Stomach (tissue), 9 donors: ENCODE results near the gene DMKN. TPM values are rescaled to one million over a fixed set of nuclear protein-coding genes. Genes with fewer than 3 reads are reported as not detected.

Source experiments
- DNase-seq, 2 donors: peaks; one replicate each; pipeline versions ENCODE4 v3.0.0 to v3.0.0-alpha.2; 2013 to 2019
- H3K27ac ChIP-seq, 5 donors: fragments of 200-600 bp in 4 of 5; sonication (generic) in 4 of 5; one replicate each; pipeline ENCODE4 v1.5.1; 2013 to 2019; ENCODE audit warnings: mild to moderate bottlenecking in 1 of 5, moderate library complexity in 1 of 5
- H3K27me3 ChIP-seq, 3 donors: fragments of 200-600 bp; sonication (generic); one replicate each; pipeline ENCODE4 v1.5.1; 2017 to 2019; ENCODE audit warnings: mixed run types in 1 of 3
- H3K36me3 ChIP-seq, 4 donors: fragments of 200-600 bp; sonication (generic); 1 replicate in 3 of 4; 2 replicates in 1 of 4; pipeline ENCODE4 v1.5.1; 2016 to 2019
- H3K4me1 ChIP-seq, 4 donors: fragments of 200-600 bp; sonication (generic); one replicate each; pipeline ENCODE4 v1.5.1; 2016 to 2019
- H3K4me3 ChIP-seq, 4 donors: fragments of 200-600 bp; sonication (generic) in 3 of 4; one replicate each; pipeline ENCODE4 v1.5.1; 2016 to 2019; ENCODE audit warnings: mild to moderate bottlenecking in 1 of 4
- H3K9me3 ChIP-seq, 4 donors: fragments of 200-600 bp; sonication (generic); one replicate each; pipeline ENCODE4 v1.5.1; 2016 to 2019
- EP300 ChIP-seq: sonication (generic); formaldehyde crosslinking; IDR thresholded peaks from one replicate; pipeline ENCODE4 v1.6.1; 2017; ENCODE audit warnings: antibody characterized with exemption
- POLR2A ChIP-seq, 4 donors: fragments of 450-650 bp; IDR thresholded peaks; one replicate each; pipeline ENCODE4 v1.6.1; 2016; ENCODE audit warnings: antibody characterized with exemption in 4 of 4, control low read depth in 2 of 4, mild to moderate bottlenecking in 1 of 4, moderate library complexity in 1 of 4
- POLR2AphosphoS5 ChIP-seq, 3 donors: sonication (generic); formaldehyde crosslinking; IDR thresholded peaks; one replicate each; pipeline ENCODE4 v1.6.1; 2016; ENCODE audit warnings: antibody characterized with exemption in 3 of 3
- WGBS, 5 donors: extraction: QIAGEN DNeasy Blood & Tissue Kit in 3 of 5; methylation state at CpG; one replicate each; pipeline versions ENCODE4 v1.1.5 to v1.1.7; 2013 to 2018; 5-methylcytosine and 5-hydroxymethylcytosine counted together
- intact Hi-C: fragments of 100-400 bp; cut with DNase I; formaldehyde crosslinking; loops from one replicate; pipeline ENCODE4 v1.15.1; 2023; ENCODE audit warnings: low total_unique reads
- polyA plus RNA-seq, 3 donors: library from polyadenylated mRNA; stranded (reverse); fragments of 200-250 nt; gene quantifications; one replicate each; pipeline ENCODE4 v1.2.3, GENCODE V29; 2013
- total RNA-seq, 5 donors: library from RNA; depleted of rRNA; stranded (reverse); fragments of >200 nt; gene quantifications; one replicate each; pipeline versions ENCODE4 v1.1.0 to v1.2.3, GENCODE V29; 2014 to 2016
- TF ChIP-seq, protein P1 (sequence below), 7 experiments: fragments of 450-650 bp in 4 of 7; fragments of 200-600 bp in 3 of 7; sonication (generic) in 3 of 7; IDR thresholded peaks; one replicate each; pipeline ENCODE4 v1.5.1; 2016 to 2019; ENCODE audit warnings: antibody characterized with exemption in 7 of 7, control low read depth in 2 of 7, mild to moderate bottlenecking in 1 of 7
- donor health status: healthy with polysubstance abuse.
- donor health status: Bipolar disorder and iron deficiency.
- donor health status: healthy.

The DMKN gene
- total and polyA plus RNA-seq, 8 donors: 4.9 to 139 (median 36.9) TPM; not detected in 1

DNA sequence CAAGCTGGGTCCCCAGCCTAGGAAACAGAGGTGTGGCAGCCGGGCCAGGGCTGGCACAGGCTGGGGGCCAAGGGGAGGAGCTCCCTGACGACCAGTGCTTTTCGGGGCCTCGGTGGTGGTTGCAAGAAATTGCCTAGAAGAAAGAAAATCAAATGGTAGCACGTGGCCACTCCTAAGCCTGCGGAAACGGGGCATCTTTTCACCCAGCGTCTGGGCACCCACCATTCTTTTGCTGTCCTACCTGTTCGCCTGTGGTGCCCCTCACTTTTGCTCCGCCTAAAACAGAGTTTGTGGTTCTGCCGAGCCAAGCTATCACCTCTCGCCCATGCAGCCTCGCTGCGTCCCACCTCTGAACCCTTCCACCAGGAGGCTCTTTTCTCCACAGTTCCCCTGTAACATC lies 16.0 kb downstream of the DMKN start:
- intact Hi-C loops: no loop called here
- TF ChIP-seq, protein P1, sequence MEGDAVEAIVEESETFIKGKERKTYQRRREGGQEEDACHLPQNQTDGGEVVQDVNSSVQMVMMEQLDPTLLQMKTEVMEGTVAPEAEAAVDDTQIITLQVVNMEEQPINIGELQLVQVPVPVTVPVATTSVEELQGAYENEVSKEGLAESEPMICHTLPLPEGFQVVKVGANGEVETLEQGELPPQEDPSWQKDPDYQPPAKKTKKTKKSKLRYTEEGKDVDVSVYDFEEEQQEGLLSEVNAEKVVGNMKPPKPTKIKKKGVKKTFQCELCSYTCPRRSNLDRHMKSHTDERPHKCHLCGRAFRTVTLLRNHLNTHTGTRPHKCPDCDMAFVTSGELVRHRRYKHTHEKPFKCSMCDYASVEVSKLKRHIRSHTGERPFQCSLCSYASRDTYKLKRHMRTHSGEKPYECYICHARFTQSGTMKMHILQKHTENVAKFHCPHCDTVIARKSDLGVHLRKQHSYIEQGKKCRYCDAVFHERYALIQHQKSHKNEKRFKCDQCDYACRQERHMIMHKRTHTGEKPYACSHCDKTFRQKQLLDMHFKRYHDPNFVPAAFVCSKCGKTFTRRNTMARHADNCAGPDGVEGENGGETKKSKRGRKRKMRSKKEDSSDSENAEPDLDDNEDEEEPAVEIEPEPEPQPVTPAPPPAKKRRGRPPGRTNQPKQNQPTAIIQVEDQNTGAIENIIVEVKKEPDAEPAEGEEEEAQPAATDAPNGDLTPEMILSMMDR (IDR thresholded peaks at IDR 0.05): no peak
- no peak for TF ChIP-seq EP300
- WGBS, 5 donors: 63 to 74% (median 68%) methylated on average over 14 of the region's 14 CpGs
- Histone ChIP-seq H3K4me3 (no peak overlapping the region), H3K9me3 (no peaks in the 10 kb centered on the region), H3K4me1 (peaks cover 0 to 10% (median 8%) of the 10 kb centered on the region in 4 donors), H3K27ac (no peak overlapping the region), H3K36me3 (peaks cover 0 to 11% (median 0%) of the 10 kb centered on the region in 4 donors), H3K27me3 (peaks cover 0 to 20% (median 0%) of the 10 kb centered on the region in 3 donors)
- DNase-seq: no peak

DNA sequence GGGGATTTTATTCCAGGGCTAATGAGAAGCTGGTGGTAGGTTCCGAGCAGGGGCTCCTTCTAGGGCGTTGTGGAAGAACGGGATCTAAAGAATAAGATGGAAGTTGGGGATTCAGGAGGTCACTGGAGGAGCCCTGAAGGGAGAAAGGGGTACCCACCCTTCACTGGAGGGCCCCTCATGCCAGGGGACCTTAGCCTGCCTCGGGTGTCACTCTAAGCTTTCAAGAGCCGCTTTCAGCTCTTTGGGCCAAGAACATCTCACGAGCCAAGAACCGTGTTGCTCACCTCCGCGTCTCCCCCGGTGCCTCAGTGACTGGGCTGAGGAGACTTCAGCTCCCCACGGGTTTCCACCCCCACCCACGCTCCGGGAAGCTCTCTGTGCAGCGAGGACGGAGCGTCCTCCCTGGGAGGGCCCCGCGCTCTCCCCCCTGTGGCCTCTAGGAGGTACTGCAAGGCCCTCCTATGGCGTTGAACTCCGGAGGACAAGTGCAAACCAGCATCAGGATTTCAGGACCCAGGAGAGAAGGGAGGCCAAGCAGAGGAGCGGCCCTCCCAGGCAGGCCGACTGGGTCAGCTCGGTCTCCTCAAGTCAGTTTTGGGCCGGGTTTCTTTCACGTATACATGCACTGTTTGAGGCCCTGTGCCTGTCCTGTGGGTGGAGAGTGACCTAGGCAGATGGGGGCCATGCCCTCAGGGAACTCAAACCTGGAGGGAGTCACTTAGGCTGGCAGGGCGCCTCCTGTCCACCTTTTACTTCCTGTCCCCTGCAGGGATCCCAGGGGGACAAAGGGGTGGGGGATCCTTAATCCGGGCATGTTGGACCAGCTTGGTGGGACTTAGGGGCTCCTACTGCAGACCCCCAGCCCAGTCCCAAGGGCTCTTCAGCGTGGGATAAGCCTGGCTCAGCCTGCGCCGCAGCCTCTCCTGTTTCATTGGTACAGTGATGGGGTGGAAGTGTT lies 18.1 kb downstream of the DMKN start:
- peaks cover 0 to 20% (median 8%) of the 10 kb centered on the region in 4 donors for H3K4me1 ChIP-seq

DNA sequence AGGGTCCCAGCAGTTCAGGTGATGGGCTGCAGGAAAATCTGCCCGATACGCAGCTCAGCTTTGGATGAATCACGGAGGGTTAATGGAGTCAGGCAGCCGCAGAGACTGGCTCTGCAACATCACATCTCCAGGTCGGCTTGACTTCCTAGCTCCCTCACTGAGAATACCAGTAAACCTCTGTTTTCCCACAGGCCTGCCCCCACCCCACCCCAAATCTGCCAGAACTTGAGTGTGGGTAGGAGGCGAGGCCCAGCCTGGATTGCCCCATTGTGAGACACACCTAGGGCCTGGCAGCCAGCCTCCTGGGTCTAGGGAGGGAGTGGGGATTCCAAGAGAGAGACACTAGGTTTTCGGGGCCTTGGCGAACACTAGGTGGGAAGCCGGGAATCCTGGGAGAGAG lies 19.5 kb downstream of the DMKN start:
- Histone ChIP-seq H3K27me3 (peaks cover 0 to 36% (median 0%) of the 10 kb centered on the region in 3 donors), H3K27ac (no peak overlapping the region), H3K4me3 (no peak overlapping the region), H3K36me3 (no peaks in the 10 kb centered on the region), H3K9me3 (no peaks in the 10 kb centered on the region), H3K4me1 (peaks cover 0 to 20% (median 8%) of the 10 kb centered on the region in 4 donors)
- DNase-seq: no peak
- no peak for TF ChIP-seq POLR2A (IDR thresholded peaks at IDR 0.05)
- 84 to 92% (median 87%) methylated on average over 8 to 9 of the region's 9 CpGs for WGBS, 5 donors
- intact Hi-C loops: no loop called here

More for the DNA sequence above, 18.1 kb downstream of the DMKN start:
- DNase-seq: peak; percentile 70 to 84
- H3K27me3 ChIP-seq: peaks cover 0 to 31% (median 0%) of the 10 kb centered on the region in 3 donors
- H3K36me3 ChIP-seq: peaks cover 0 to 11% (median 0%) of the 10 kb centered on the region in 4 donors
- no peaks in the 10 kb centered on the region for H3K9me3 ChIP-seq
- TF ChIP-seq, protein P1 (IDR thresholded peaks at IDR 0.05): peak in 5 of 7 experiments; percentile 90 to 100 (median 97)
- TF ChIP-seq EP300 (no peak), POLR2A (IDR thresholded peaks at IDR 0.05) (no peak), POLR2AphosphoS5 (IDR thresholded peaks at IDR 0.05) (peak in 1 of 3 donors; percentile 55)
- 23 to 51% (median 26%) methylated on average over 13 to 30 of the region's 30 CpGs for WGBS, 5 donors
- H3K27ac ChIP-seq: no peak overlapping the region
- no peak overlapping the region for H3K4me3 ChIP-seq
- intact Hi-C loops: no loop called here

DNA sequence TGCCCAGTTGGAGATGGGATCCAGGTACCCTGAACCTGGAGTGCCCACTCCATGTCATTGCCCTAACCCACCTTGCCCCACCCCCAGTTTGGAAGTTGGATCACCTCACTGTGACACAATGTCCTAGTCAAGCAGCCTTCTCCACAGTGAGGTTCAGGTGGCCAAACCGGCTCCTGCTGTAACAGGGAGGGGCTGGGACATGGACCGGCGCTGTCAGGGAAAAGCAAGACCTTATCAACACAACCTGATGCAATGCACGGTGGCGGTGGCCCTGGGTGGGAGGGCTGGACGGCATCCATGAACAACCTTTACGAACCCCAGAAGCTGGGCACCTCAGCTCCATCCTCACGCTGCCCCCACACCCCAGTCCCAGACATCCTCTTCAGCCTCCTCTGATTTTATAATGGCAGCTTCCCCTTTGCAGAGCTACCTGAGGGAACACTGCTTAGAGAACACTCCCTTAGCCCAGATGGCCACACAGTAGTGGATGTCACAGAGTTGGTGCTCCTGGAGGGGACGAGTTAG lies 21.6 kb downstream of the DMKN start:
- Histone ChIP-seq H3K27ac (no peak overlapping the region), H3K9me3 (no peaks in the 10 kb centered on the region), H3K36me3 (no peaks in the 10 kb centered on the region), H3K27me3 (peaks cover 0 to 36% (median 0%) of the 10 kb centered on the region in 3 donors), H3K4me1 (peaks cover 0 to 20% (median 8%) of the 10 kb centered on the region in 4 donors), H3K4me3 (no peak overlapping the region)
- intact Hi-C loops: no loop called here
- DNase-seq: peak; percentile 56 to 71
- no peak for TF ChIP-seq EP300
- no peak for TF ChIP-seq POLR2A (IDR thresholded peaks at IDR 0.05)
- TF ChIP-seq, protein P1 (IDR thresholded peaks at IDR 0.05): no peak
- TF ChIP-seq POLR2AphosphoS5 (IDR thresholded peaks at IDR 0.05): no peak
- WGBS, 5 donors: 36 to 67% (median 54%) methylated on average over 8 to 9 of the region's 9 CpGs
